ENCODE measurements around the gene RND1. TPM values are rescaled to one million over a fixed set of nuclear protein-coding genes. Genes with fewer than 3 reads are reported as not detected.

Gene RND1
- total RNA-seq, 1 donor from 2014 or later, result 10.9 TPM

- DNase-seq, result no peak
Measured at GRCh38 chr12:48827026-48827425, 38.6 kb downstream of the RND1 start.

GRCh38 chr12:48826209-48826855, 39.3 kb downstream of the RND1 start:
- no peak for DNase-seq

- no peak for DNase-seq
Measured at GRCh38 chr12:48824905-48825304, 40.8 kb downstream of the RND1 start.

- no peak for DNase-seq
Measured at GRCh38 chr12:48824112-48824511, 41.6 kb downstream of the RND1 start.

GRCh38 chr12:48823281-48823680, 42.4 kb downstream of the RND1 start:
- no peak for DNase-seq

GRCh38 chr12:48822711-48823110, 43.0 kb downstream of the RND1 start:
- DNase-seq, result no peak

- DNase-seq, result no peak
Measured at GRCh38 chr12:48822139-48822538, 43.5 kb downstream of the RND1 start.

GRCh38 chr12:48819986-48820725, 45.5 kb downstream of the RND1 start:
- no peak for DNase-seq

GRCh38 chr12:48818831-48819590, 46.7 kb downstream of the RND1 start:
- DNase-seq, result peak; percentile 62

GRCh38 chr12:48817873-48818830, 47.5 kb downstream of the RND1 start, which contains the start of gene CACNB3:
CACNB3 (plus strand) TSS chr12:48818496; CDS start chr12:48818930, 434 bp downstream.
- DNase-seq, result peak; percentile 66

- DNase-seq, result peak; percentile 22
Measured at GRCh38 chr12:48816143-48816854, 49.4 kb downstream of the RND1 start.

GRCh38 chr12:48815126-48816110, 50.3 kb downstream of the RND1 start:
- DNase-seq, result peak; percentile 55

- DNase-seq, result peak; percentile 86
Measured at GRCh38 chr12:48814262-48815125, 51.2 kb downstream of the RND1 start.

- DNase-seq, result no peak
Measured at GRCh38 chr12:48813465-48814261, 52.0 kb downstream of the RND1 start.

- DNase-seq, result no peak
Measured at GRCh38 chr12:48812389-48812788, 53.3 kb downstream of the RND1 start.

- DNase-seq, result no peak
Measured at GRCh38 chr12:48811437-48812090, 54.1 kb downstream of the RND1 start.

- DNase-seq, result peak; percentile 36
Measured at GRCh38 chr12:48810903-48811431, 54.7 kb downstream of the RND1 start.

- DNase-seq, result no peak
Measured at GRCh38 chr12:48807981-48808380, 57.7 kb downstream of the RND1 start.

Data from dermis blood vessel endothelial cell (primary cell).